ENCODE measurements around the gene OR52N5. TPM values are rescaled to one million over a fixed set of nuclear protein-coding genes. Genes with fewer than 3 reads are reported as not detected.

The OR52N5 gene
- not detected in 2 replicates for total RNA-seq (ENCODE audit: low replicate concordance)

DNA sequence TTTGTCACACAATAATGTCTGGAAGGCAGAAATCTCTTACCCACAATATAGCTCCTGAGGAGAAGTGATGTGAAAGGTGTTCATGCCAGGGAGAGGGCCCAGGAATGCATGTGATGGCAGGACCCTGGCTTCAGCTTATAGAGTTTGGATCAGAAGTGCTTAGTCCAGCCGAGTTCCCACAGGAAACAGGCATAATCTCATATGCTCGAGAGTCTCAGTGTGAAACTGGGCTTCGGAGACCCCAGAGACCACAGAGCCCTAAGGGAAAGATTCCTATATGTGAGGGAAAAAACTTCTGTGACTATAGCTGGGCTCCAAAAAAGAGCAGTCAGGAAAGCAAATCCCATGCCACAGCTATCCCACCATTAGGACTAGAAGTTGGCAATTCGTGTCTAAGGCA is at the start of gene OR52N5:
TSS of gene OR52N5 (minus strand) at position 101 of the 400 bp plus-strand sequence. CDS start 4,721 bp downstream, outside the sequence.

DNA sequence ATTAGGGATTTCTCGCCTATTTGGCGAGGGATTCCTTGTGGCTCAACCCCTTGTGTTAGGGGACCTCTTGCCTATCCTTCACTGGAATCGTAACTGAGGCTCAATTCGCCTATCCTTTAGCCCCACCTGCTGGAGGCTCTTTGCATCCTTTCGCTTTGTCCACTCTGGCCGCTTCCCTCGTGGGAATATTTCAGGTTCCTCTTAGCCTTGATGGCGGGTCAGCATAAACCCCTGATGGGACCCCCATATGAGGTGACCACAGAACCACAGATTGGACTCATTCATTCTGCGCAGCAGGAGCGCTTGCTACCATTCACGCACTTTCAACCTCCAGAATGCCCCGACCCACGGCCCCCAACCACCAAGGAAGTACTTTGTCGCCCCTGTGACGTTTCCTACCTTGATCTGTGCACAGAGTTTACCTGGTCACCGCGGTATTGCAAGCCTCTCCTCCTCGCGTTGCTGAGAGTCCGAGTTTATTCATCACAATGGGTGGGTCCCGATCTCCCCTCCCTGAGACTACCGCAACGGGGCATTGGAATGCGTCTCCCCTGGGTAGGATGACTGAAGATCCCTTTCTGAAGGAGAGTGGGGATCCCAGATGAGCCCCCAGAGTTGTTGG is 25.5 kb upstream of the OR52N5 start, which contains the start of gene OR52N2:
TSS of gene OR52N2 (plus strand) at position 425 of the 622 bp plus-strand sequence. CDS start 11,412 bp downstream, outside the sequence.

GRCh38 chr11:5791165-5791564 is 8.0 kb upstream of the OR52N5 start, which contains the start of gene OR52N1:
Gene OR52N1 (minus strand): TSS chr11:5791265. CDS start chr11:5788816, 2,449 bp downstream.

GRCh38 chr11:5753943-5754342 is 29.2 kb downstream of the OR52N5 start, which contains the start of gene OR52N4:
Gene OR52N4 (plus strand): TSS chr11:5754243. CDS start chr11:5754741, 498 bp downstream.

DNA sequence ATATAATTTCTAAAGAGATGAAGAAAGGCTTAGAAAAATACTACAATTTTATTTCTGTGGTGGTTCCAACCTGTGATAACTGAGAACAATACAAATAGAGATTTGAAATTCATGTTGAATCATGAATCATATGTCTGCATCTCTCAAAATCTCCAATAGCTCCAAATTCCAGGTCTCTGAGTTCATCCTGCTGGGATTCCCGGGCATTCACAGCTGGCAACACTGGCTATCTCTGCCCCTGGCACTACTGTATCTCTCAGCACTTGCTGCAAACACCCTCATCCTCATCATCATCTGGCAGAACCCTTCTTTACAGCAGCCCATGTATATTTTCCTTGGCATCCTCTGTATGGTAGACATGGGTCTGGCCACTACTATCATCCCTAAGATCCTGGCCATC is 46.8 kb downstream of the OR52N5 start, which contains the start of gene OR56B1:
TSS of gene OR56B1 (plus strand) at position 53 of the 400 bp plus-strand sequence. CDS start at position 122, 69 bp downstream.

Other genes starting within 250 kb of the OR52N5 start
- gene OR52H1, start 234.8 kb downstream of the OR52N5 start, total RNA-seq (ENCODE audit: low replicate concordance) = 0.38 and 1.2 TPM in 2 replicates
- not detected in 2 replicates for gene OR52B6, start 202.5 kb downstream of the OR52N5 start, total RNA-seq (ENCODE audit: low replicate concordance)
- 2.1 and 3.6 TPM in 2 replicates for gene TRIM6, start 186.7 kb downstream of the OR52N5 start, total RNA-seq (ENCODE audit: low replicate concordance)
- 9.2 and 11.8 TPM in 2 replicates for gene TRIM34, start 158.4 kb downstream of the OR52N5 start, total RNA-seq (ENCODE audit: low replicate concordance)
- gene TRIM5, start 98.3 kb downstream of the OR52N5 start, total RNA-seq (ENCODE audit: low replicate concordance) = 16.1 and 48.1 TPM in 2 replicates
- 73.4 and 161 TPM in 2 replicates for gene TRIM22, start 93.6 kb downstream of the OR52N5 start, total RNA-seq (ENCODE audit: low replicate concordance)
- gene OR56B1, start 46.9 kb downstream of the OR52N5 start, total RNA-seq (ENCODE audit: low replicate concordance) = not detected in 2 replicates
- not detected in 2 replicates for gene OR52N4, start 29.1 kb downstream of the OR52N5 start, total RNA-seq (ENCODE audit: low replicate concordance)
- gene OR52N1, start 7.9 kb upstream of the OR52N5 start, total RNA-seq (ENCODE audit: low replicate concordance) = not detected in 2 replicates
- gene OR52N2, start 25.6 kb upstream of the OR52N5 start, total RNA-seq (ENCODE audit: low replicate concordance) = not detected in 2 replicates
- not detected in 2 replicates for gene OR52E6, start 58.5 kb upstream of the OR52N5 start, total RNA-seq (ENCODE audit: low replicate concordance)
- not detected in 2 replicates for gene OR52E8, start 74.3 kb upstream of the OR52N5 start, total RNA-seq (ENCODE audit: low replicate concordance)
- gene OR52E4, start 97.3 kb upstream of the OR52N5 start, total RNA-seq (ENCODE audit: low replicate concordance) = not detected in 2 replicates
- gene OR52E5, start 109.9 kb upstream of the OR52N5 start, total RNA-seq (ENCODE audit: low replicate concordance) = not detected in 2 replicates
- not detected in 2 replicates for gene OR56A3, start 158.9 kb upstream of the OR52N5 start, total RNA-seq (ENCODE audit: low replicate concordance)
- gene OR56A5, start 185.1 kb upstream of the OR52N5 start, total RNA-seq (ENCODE audit: low replicate concordance) = not detected in 2 replicates
- gene OR52L1, start 203.6 kb upstream of the OR52N5 start, total RNA-seq (ENCODE audit: low replicate concordance) = not detected in 2 replicates
- not detected in 2 replicates for gene OR56A4, start 223.6 kb upstream of the OR52N5 start, total RNA-seq (ENCODE audit: low replicate concordance)
- not detected in 2 replicates for gene OR56A1, start 247.4 kb upstream of the OR52N5 start, total RNA-seq (ENCODE audit: low replicate concordance)